Measurements from ENCODE around the gene LRRN2.

Gene LRRN2

GRCh38 chr1:204624631-204625216 is 60.8 kb downstream of the LRRN2 start:
- DNase-seq = no peak

- DNase-seq = no peak
Observed at GRCh38 chr1:204623894-204624361, 61.6 kb downstream of the LRRN2 start.

GRCh38 chr1:204623365-204623893 is 62.1 kb downstream of the LRRN2 start:
- no peak for DNase-seq

DNA sequence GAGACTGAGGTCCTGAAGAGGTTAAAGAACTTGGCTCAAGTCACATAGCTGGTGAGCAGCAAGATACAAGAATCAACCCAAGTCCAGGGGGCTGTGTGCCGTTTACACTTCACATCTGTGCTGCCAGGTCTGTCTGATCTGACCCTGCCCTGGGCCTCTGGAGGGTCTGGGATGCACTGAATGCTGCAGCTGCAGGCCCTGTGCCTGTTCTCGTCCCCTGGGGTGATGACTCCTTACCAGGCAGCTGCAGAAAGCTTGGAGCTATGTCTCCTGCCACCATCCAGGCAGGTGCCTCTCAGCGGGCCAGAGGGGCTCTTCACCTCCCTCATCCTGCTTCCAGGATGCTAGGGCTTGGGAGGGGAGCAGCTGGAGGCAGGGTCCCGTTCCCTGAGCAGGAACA is 63.5 kb downstream of the LRRN2 start:
- no peak for DNase-seq

DNA sequence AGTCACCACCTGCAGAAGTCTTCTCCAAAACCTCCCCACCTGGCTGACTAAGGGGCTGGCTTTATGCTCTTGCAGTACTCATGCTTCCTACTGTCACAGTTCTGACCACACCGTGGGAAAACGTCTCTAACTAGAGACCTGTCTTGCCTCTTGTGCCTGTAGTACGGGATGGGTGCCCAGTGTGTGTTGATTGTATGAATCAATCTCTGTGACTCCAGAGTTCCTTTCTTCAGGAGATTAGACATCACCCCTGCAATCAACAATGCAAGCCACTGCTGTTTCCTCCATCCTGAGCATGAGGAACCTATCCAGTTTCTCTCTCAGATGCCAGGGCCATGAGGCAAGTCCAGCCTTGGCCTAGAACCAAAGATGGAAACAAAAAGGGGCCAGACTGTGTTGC is 64.1 kb downstream of the LRRN2 start:
- DNase-seq = no peak

- DNase-seq = no peak
Observed at GRCh38 chr1:204619721-204620120, 65.8 kb downstream of the LRRN2 start.

DNA sequence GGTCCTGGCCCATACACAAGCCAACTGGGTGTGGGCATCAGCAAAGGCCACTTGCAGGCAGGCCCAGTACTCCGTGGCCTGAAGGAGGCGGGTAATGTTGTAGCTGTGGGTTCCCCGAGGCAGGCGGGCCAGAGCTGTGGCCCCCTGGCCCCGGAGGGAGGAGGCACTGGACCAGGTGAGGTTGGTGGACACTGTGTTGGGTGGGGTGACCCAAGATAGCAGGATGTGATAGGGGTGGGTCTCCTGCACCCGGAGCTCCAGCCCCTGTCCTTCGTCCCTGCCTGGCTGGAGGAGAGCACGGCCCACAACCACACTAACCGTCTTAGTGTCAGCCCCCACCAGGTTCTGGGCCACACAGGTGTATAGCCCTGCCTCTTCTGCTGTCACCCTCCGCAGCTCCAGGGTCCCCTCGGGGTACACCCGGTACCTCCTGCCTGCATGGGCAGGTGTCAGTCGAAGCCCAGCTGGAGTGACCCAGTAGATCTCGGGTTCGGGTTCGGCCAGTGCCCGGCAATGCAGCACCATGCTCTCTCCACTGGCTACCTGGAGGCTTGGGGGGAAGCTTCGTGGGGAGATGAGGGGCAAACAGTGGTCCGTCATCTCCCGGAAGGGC is 67.3 kb downstream of the LRRN2 start:
- DNase-seq = no peak

DNA sequence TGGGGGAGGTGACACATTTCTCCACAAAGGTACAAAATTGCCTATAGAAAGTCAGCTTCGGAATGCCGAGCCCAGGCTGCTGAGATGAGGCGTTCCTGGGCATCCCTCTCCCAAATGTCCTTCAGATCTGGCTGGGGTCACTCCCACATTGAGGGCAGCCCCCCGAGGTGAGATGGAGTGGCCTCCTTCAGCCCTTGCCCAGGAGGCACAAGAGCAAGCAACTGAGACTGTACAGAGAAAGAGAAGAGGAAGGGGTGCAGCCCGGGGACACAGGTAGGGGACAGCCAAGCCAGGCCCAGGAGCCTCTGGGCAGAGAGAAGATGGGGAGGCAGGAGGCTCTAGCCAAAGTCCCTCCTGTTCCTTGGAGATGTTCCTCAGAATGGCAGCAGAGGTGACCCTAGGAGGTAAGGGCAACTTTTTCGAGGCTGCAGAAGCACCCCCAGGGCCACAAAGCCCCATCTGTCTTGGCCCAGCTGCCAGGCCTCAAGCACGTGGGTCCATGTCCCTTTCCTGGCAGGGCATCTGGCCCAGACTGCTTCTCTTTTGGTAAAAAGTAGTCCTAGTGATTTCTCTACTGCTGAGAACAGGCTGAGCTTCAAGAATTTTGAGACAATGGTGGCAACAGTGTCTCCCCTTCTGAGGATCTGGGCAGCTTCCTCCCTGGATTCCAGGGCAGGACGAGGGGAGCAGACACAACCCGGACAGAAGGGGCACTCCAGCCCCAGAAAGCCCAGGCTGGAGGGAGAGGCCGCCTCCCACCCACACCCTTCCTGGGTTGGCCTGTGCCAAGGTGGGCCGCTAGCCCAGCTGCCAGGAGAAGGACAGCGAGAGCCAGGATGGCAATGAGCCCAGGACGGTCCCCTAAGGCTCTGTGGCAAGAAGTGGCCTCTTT is 68.0 kb downstream of the LRRN2 start:
- DNase-seq = no peak

GRCh38 chr1:204616641-204617040 is 68.9 kb downstream of the LRRN2 start:
- DNase-seq = no peak

DNA sequence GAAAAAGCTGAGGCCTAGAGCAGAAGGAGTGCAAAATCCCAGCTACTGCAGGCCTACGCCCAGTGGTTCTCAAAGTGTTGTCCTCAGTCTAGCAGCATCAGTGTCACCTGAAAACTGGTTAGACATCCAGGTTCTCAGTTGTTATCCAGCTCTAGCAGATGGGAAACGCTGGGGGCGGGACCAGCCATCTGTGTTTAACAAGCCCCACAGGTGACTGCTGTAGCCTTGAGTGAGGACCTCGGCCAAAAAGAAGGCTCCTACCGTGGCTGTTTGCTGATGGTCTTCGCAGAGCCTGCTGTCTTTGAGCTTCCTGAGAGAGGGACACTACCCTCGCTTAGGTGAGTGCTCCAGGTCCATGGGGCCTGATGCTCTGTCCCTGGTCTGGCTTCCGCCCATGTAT is 69.7 kb downstream of the LRRN2 start:
- DNase-seq = no peak

DNA sequence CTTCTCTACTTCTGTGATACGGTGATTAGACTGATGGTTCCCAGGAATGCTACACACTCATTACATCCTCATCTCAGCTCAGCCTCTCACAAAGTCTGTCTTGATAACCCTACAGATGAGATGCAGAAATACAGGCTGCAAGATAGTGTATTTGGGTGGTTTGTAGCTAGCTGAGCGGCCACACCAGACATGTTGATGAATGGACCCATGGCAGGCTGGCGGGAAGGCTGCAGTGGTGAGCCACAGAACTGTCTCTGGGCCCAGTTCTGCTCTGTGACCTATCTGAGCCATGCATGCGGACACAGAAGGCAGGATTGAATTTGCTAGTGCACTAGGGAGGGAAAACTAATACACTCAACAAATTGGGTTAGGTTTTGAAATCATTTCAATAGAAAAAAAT is 71.9 kb downstream of the LRRN2 start:
- no peak for DNase-seq

GRCh38 chr1:204612326-204612725 is 73.2 kb downstream of the LRRN2 start:
- no peak for DNase-seq

GRCh38 chr1:204611036-204611435 is 74.5 kb downstream of the LRRN2 start:
- DNase-seq = no peak

DNA sequence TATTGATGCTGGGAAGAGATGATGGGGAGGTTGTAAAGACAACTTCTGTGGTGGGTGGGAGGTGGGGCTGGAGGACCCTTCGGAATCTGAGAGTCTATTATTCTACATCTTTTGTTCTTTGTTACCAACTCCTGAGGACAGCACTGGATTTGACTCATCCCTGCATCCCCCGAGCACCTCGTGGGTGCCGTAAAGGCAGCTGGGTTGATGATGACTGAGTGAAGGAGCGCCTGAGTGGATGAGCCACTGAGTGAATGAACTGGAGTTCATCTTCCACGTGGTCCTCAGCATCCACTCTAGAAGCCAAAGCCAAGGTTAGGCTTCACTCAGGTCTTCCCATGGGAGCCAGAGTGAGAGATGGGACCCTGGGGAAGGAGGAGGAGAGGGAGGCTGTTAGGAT is 77.6 kb downstream of the LRRN2 start:
- DNase-seq = no peak

DNA sequence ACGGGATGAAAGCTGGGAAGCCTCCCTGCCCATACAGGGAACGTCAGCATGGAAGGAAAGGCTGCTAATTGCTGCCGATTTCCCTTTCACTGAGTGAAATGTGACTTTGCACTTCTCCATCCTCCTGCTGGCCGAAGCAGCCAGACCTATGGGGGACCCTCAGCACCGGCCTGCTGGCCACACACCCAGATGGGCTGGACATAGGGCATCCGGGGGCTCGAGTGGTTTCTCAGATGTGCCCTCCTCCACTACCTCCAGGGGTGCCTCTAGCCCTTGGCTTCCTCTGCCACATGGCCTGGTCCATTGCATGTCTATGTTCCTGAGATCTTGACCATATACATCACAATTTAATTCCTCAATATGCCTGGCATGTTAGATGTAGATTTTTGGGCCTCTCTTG is 79.7 kb downstream of the LRRN2 start:
- no peak for DNase-seq

DNA sequence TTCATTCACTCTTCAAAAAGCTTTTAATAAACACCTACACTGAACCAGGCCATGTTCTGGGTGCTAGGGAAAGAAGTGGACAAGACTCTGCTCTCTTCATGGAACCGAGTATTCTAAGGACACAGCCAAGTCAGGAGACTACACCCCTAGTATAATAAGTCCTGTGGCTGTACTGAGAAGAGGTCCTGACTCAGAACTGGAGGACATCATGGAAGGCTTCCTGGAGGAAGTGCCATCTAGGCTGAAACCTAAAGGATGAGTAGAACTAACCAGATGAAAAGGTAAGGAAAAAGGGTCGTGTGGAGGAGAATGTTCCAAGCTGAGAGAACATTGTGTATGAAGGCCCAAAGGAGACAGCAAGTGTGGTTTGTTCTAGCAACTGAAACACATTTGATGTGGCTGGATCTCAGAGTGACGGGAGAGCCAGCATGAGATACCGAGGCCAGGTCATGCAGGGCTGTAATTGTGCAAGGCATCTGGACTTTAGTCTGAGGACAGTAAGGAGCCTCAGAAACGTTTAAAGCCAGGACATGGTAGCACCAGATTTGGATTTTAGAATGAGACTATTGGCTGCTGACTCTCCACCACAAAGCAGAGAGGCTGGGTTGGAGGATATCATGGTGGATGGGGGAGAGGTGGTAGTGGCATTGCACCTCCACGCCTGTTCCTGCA is 82.5 kb downstream of the LRRN2 start:
- DNase-seq = no peak

GRCh38 chr1:204602111-204602579 is 83.4 kb downstream of the LRRN2 start:
- DNase-seq = no peak

- DNase-seq = no peak
Observed at GRCh38 chr1:204600968-204601367, 84.6 kb downstream of the LRRN2 start.

- no peak for DNase-seq
Observed at GRCh38 chr1:204600203-204600602, 85.3 kb downstream of the LRRN2 start.

DNA sequence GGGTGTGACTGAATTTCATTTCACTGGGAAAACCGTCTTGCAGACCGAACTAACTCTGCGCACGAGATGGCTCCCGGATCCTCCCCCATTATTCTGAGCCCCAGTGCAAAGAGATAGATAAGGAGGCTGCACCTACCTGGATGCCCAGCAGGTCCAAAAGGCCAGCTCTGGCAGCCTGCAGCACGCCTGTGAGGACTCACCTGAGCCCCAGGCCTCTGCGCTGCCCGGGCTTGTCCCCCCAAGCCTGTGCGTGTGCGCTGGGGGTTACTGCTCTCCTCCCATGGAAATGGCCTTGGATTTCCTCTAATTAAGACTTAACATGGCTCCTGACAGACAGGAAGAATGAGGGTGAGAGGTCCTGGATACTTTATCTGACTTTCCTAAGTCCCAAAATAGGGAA is 85.9 kb downstream of the LRRN2 start:
- no peak for DNase-seq

DNA sequence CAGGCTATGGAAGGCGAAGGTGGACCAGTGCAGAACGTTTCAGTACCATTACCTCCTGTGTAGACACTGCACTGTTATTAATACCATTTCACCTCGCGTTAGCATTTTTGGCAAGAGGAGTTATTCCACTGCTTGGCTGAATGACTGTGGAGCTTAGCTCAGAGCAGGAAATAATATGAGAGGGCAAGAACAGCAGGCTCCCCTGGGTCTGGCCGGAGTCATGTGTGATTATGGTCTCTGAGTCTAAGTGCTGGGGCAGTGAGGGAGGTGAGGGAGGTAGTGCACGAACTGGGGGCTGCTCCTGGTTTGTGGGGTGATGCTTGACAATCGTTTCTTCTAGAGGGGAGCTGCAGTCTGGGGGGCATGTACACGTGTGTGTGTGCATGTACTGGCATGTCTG is 86.4 kb downstream of the LRRN2 start:
- no peak for DNase-seq

GRCh38 chr1:204598319-204598969 is 87.1 kb downstream of the LRRN2 start:
- no peak for DNase-seq

Measured in NCI-H2029 (cell line).